Subcutaneous adipose tissue (tissue), 4 donors: Measurements from ENCODE around the gene ANAPC15. TPM values are rescaled to one million over a fixed set of nuclear protein-coding genes. Genes with fewer than 3 reads are reported as not detected.

Experiments
- CTCF ChIP-seq: fragments of 450-650 bp; IDR thresholded peaks from one replicate; pipeline ENCODE4 v1.5.1; 2016; ENCODE audit warnings: low read depth, mild to moderate bottlenecking, control low read depth, antibody characterized with exemption, moderate library complexity
- total RNA-seq, 4 donors: library from RNA; depleted of rRNA; stranded (reverse); fragments of >200 nt; gene quantifications; one replicate each; pipeline ENCODE4 v1.1.0, GENCODE V29; 2016

Gene ANAPC15
- total RNA-seq, 4 donors from 2014 or later = 17.3 to 28.6 (median 21.1) TPM

DNA sequence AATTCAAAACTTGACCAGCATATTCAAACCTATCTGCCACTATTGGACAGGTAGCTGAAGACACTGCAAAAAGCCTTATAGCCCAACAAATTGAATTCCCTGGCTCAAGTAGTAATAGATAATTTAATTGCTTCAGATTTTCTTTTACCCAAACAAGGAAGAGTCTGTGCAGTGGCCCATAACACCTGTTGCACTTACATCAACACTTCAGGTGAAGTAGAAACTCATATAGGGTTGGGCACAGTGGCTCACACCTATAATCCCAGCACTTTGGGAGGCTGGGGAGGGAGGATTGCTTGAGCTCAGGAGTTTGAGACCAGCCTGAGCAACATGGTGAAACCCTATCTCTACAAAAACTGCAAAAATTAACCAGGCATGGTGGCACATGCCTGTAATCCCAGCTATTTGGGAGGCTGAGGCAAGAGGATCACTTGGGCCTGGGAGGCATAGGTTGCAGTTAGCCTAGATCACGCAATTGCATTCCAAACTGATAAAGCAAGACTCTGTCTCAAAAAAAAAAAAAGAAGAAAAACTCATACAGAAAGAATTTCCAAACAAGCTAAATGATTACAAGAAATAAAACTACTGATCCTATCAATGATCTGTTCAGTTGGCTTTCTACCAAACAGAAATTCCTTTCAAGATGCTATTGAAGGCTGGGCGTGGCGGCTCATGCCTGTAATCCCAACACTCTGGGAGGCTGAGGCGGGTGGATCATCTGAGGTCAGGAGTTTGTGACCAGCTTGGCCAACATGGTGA is 32.5 kb upstream of the ANAPC15 start:
- TF ChIP-seq CTCF = no peak

- no peak for TF ChIP-seq CTCF
Measured at GRCh38 chr11:72141066-72141465, 28.6 kb upstream of the ANAPC15 start.

GRCh38 chr11:72140661-72141060 is 28.2 kb upstream of the ANAPC15 start:
- TF ChIP-seq CTCF = no peak

- TF ChIP-seq CTCF = no peak
Measured at GRCh38 chr11:72139500-72139899, 27.0 kb upstream of the ANAPC15 start.

GRCh38 chr11:72138821-72139390 is 26.4 kb upstream of the ANAPC15 start:
- no peak for TF ChIP-seq CTCF

DNA sequence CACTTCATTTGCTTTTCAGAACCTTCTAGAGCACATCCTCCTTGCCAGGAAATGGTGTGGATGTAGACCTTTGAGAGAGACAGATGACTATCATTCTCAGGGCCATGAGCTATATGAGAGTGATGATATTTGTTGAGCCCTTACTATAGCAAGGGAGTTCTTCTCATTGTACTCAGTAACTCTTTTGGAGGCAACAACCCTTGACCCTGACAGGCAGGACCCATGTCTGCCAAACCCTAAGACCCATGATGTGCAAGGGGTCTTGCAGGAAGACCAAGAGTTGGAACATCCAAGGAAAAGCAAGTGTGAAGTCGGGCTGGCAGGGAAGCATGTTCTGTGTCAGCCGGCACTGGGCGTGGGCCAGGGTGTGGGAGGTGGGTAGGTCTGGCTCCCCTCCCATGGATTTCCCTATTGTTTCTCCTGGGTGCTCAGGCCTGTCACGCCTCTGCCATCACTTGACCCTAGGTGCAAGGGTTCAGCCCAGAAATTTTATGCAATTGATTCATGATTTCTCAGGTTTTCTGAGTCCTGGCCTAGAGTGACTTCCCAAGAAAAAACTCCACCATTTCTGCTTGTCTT is 24.3 kb upstream of the ANAPC15 start:
- no peak for TF ChIP-seq CTCF

GRCh38 chr11:72135891-72136683 is 23.6 kb upstream of the ANAPC15 start:
- TF ChIP-seq CTCF = no peak
